SK-N-SH treated with all-trans-retinoic acid at 6 μM for 48 hours (cell line): Measurements from ENCODE around the gene NFKB1.

ENCODE experiments used
- CREB5 ChIP-seq: fragments of 250-450 bp; sonication (Bioruptor Pico); IDR thresholded peaks from 2 replicates; pipeline ENCODE4 v1.5.1; 2020; ENCODE audit warnings: low read depth, mild to moderate bottlenecking, moderate library complexity
- OSR1 ChIP-seq: fragments of 250-450 bp; sonication (Bioruptor Pico); IDR thresholded peaks from 2 replicates; pipeline ENCODE4 v1.8.0; 2022; ENCODE audit warnings: moderate library complexity, mild to moderate bottlenecking, inconsistent platforms

- no peak for TF ChIP-seq CREB5 (CRISPR knock-in tag)
- no peak for TF ChIP-seq OSR1
Observed at GRCh38 chr4:102472441-102473013, 28.6 kb upstream of the NFKB1 start.
